Activated CD4-positive, CD25-positive, alpha-beta regulatory T cell treated with anti-CD3 and anti-CD28 coated beads, Interleukin-2, amount 50 U/mL, for 24 hours (primary cell): ENCODE measurements around the gene ZIC4.

ENCODE experiments used
- ATAC-seq, 2 donors: fragments of 150-1000 bp; cut with Tn5 transposase; one replicate each; pipeline ENCODE4 v1.10.0; 2021; ENCODE audit warnings: mild to moderate bottlenecking in 1 of 2, moderate library complexity in 1 of 2

Gene ZIC4

DNA sequence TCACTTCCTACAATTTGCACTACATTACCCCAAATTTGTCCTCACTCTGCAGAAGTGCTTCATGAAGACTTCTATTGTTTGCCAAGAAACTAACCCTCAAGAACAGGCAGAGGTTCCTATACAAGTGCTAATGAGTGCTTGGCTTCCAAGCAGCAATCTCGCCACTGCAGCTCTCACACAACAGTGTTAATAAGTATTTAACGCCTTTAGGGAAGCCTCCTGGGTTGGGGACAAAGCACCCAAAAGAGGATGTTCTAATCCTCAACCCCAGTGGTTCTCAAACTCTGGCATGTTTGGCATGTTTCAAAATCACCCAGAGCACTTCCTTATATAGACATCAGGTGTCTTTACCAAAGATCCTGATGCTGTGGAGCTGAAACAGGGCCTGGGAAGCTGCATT, 64.6 kb downstream of the ZIC4 start:
- ATAC-seq, result no peak

DNA sequence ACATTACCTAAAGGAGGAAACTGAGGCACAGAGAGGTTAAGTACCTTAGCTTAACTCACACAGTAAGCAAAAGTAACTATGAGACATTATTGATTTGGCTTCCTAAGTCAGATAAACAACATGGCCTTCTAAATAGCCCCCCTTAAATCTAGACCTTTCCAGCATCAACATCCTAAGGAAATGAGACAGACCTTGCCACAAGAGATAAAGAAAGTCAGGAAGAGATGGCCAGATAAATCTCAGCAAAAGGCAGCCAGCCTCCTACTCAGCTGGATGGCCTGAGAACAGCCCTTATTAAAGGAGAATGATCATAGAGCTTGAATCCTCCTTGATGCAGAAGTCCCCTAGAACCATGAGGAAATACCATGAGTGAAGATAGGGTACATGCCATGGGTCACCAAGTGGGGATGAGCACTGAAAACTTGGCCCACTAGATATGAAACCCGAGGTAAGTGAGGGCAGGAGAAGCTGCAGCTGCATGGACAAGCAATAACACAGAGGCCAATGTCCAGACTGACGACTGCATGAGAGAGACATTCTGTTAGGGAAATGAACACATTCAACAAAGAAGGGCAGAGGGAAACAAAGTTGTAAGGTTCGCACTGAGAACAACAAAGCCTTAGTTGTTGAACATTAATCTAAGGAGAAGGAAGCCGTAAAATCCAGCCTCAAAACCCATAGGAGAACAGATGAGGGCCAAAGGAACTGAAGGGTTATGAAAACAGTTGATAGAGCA, 69.6 kb downstream of the ZIC4 start:
- no peak for ATAC-seq
